Activated naive CD4-positive, alpha-beta T cell treated with anti-CD3 and anti-CD28 coated beads, Interleukin-2, amount 50 U/mL, for 16 hours (primary cell): ENCODE results near the gene ASPSCR1.

Experiments used
- DNase-seq: peaks from one replicate; pipeline ENCODE4 v3.0.0-alpha.2; 2020

The ASPSCR1 gene

GRCh38 chr17:82013772-82014321, 36.4 kb downstream of the ASPSCR1 start:
- no peak for DNase-seq

GRCh38 chr17:82014432-82014831, 37.0 kb downstream of the ASPSCR1 start:
- DNase-seq = no peak

DNA sequence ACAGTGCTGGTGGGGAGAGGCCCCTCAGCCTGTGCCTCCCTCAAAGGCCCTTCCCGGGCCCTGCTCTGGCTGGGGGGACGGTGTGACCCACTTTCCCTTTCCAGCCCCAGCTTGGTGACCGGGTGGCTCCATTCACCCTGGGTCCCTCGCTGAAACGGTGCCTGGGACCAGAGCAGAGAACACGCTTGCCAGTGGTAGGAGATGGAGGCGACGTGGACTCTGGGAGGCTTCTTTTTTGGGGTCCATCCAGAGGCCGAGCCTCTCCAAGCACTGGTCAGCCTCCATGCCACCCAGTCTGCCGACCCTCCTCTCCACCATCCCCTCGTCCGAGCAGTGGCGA, 37.5 kb downstream of the ASPSCR1 start:
- DNase-seq = no peak

- no peak for DNase-seq
Observed at GRCh38 chr17:82015311-82015971, 38.0 kb downstream of the ASPSCR1 start.

DNA sequence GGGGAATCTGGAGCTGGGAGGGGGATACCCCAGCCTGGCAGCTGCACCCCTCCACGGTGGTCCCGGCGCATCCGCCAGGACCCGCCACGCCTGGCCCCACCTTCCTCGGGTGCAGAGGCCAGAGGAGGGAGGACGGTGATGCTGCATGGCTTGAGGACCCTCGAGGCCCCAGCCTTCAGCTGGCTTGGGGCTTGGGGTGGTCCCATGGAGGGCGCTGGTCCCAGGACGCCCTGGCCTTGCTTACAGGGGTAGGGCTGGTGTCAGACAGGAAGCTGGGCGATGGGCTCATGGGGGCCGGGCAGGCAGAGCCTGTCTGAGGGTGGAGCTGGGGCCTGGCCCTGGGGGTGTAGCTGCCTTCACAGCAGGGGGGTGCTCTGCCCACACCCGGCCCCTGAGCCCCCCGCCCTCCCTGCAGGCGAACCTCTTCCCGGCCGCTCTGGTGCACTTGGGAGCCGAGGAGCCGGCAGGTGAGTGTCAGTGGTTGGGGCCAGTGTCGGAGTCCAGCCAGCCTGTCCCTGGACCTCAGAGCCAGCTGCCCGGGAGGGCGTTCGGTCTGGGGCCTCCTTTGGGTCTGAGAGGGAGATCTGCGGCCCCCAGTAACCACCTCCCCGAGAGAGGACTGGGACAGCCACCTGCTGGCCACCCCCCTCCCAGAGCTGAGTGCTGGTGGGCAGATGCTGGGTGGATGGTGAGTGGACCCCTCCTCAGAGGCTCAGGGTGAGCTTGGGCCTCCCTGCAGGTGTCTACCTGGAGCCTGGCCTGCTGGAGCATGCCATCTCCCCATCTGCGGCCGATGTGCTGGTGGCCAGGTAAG, 38.8 kb downstream of the ASPSCR1 start:
- no peak for DNase-seq

DNA sequence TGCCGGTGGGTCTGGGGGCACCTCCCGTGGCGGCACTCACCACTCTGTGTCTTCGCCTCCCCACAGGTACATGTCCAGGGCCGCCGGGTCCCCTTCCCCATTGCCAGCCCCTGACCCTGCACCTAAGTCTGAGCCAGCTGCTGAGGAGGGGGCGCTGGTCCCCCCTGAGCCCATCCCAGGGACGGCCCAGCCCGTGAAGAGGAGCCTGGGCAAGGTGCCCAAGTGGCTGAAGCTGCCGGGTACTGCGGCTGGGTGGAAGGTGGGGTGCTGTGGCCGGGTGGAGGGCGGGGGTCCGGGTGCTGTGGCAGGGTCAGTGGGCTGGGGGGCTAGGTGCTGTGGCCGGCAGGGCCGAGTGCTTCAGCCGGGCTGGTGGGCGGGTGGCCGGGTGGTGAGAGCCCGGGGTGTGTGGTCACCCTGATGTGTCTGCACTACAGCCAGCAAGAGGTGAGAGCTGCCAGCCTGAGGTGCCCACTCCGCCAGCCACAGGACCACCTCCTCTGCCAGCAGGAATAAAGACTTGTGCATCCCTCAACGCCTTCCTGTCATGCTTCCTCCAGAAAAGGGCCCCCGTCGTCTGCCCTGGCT, 39.5 kb downstream of the ASPSCR1 start:
- DNase-seq = no peak

DNA sequence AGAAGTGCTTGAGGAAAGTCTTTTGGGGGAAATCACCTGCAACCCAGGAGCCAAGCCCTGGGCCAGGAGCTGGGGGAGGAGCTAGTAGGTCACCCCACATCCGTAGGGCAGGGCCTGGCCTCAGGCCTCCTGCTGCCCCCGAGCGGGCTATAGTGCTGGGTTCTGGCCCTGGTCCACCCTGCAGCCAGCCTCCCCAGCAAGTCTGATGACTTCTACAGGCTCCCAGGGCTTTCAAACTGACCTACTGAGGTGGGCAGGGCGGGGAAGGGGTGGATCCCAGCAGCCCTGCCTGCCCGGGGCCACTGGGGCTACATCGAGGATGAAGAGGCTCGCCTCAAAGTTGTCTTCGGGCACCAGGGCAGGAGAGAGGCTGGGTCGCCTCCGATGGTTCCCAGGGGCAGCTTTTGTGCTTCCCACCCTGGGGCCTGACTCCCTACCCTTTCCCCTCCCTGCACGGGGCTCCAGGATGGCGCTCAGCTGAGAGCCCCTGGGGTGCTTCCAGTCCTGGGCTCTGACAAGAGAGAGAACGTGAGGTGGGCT, 40.3 kb downstream of the ASPSCR1 start:
- DNase-seq = no peak

- no peak for DNase-seq
Observed at GRCh38 chr17:82018152-82018988, 40.9 kb downstream of the ASPSCR1 start.

GRCh38 chr17:82018989-82019689, 41.7 kb downstream of the ASPSCR1 start:
- DNase-seq = no peak

GRCh38 chr17:82019690-82020571, 42.5 kb downstream of the ASPSCR1 start:
- peak; percentile 69 for DNase-seq

DNA sequence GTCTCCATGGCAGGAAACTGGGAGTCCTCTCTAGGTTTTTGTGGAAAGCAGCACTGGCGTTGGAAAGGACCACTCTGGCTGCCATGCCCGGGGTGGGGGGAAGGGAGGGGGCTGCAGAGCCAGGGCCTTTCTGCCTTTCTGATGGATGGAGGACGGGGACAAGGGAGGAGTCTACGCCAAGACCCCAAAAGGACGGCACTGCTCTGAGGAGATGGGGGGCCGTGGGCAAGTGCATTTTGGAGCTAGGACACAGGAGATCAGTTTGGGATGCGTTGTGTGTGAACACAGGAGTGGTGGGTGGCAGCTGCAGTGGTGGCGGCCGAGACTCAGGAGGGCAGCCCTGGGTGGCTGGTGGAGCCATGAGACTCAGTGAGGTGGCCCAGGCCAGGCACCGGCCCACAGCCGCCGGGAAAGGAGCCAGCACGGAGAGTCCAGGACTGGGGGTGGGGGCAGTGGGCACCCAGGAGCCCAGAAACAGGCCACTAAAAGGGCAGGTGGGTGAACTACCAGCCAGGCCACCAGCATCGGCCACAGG, 43.2 kb downstream of the ASPSCR1 start:
- no peak for DNase-seq

DNA sequence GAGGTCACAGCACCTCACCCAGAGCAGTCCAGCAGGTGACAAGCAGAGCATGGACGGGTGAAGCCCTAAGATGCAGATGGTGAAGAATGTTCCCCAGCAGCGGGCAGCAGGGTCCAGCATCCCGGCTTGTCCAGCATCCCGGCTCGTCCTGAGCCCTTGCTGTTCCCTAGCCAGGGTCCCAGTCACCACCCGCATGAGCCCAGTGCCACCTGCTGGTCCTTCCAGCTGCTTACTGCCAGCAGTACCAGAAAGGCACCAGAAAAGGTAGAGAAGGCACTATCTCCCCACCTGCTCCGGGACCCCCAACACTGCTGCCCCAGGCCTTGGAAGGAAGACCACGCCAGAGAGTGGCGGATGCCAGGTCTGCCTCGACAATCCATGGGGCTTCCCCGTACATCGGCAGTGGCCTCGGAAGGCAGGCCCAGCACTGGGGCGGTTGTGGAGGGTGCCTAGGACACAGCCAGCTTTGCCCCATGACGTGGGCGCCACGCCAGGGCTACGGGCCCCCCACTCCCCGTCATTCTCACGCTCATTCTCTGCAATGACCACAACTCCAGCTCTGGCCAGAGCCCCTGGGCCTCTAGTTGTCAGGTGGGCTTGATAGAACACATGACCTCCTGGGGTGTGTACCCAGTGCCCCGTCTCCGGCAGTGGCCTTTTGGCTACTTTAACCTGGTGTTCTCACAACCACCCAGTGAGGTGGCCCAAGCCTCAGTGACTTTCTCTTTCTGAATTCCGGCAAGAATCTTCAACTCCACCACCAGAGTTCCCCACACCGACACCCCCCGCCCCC, 43.9 kb downstream of the ASPSCR1 start:
- DNase-seq = peak; percentile 60

DNA sequence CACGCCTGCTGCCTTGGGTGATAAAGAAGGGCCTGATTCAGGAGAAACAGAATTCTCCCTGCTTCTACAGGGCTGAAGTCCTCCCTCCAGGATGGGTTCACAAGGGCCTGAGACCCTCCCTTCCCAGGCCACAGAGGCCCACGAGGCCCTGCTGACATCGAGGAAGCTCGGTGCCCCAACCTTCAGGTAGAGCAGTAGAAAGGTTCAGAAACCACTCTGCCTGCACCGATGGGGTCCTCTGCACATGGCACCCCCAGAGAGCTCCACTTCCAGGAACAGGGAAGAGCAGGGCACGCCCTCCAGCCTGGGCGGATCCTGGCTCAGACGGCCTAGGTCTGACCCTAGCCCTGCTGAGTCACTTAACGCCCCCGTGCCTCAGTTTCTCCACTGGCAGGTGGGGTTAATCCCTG, 44.5 kb downstream of the ASPSCR1 start:
- DNase-seq = no peak

DNA sequence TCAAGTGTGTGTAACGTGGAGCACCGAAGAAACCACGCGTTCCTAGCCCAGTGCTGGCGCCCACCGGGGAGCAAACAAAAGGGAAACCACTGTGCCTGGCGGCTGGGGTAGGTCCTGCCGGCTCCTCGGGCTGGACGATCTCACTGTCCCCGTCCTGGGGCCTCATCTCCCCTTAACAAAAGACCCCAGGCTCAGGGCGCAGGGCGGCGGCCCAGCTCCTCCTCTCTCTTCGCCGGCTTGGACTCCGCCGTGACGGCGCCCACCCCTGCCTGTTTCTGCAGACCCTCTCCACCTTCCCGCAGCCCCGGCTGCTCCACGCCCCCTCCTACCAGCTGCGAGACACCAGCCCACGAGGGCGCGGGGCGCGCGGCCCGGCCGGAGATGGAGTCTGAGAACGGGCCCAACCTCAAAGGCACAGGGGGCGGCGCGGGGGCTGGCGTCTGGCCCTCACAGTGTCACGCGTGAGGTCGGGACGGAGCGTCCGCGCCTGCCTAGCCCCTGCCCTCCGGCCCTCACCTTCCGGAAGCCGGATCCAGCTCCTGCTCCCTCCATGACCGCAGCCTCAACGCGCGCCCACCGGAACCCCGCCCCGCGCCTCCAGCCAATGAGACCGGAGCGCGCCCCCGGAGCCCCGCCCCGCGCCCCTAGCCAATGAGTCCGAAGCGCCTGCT, 45.0 kb downstream of the ASPSCR1 start, which contains the start of gene CENPX:
CENPX (minus strand) TSS at position 569 of the 671 bp plus-strand sequence; CDS start at position 552, 17 bp downstream.
- no peak for DNase-seq

- DNase-seq = peak; percentile 100
Observed at GRCh38 chr17:82022981-82023446, 45.6 kb downstream of the ASPSCR1 start, which contains the start of gene LRRC45. Gene LRRC45, plus strand, starts transcription at chr17:82023305. Its CDS starts 339 bp downstream, at chr17:82023644.

DNA sequence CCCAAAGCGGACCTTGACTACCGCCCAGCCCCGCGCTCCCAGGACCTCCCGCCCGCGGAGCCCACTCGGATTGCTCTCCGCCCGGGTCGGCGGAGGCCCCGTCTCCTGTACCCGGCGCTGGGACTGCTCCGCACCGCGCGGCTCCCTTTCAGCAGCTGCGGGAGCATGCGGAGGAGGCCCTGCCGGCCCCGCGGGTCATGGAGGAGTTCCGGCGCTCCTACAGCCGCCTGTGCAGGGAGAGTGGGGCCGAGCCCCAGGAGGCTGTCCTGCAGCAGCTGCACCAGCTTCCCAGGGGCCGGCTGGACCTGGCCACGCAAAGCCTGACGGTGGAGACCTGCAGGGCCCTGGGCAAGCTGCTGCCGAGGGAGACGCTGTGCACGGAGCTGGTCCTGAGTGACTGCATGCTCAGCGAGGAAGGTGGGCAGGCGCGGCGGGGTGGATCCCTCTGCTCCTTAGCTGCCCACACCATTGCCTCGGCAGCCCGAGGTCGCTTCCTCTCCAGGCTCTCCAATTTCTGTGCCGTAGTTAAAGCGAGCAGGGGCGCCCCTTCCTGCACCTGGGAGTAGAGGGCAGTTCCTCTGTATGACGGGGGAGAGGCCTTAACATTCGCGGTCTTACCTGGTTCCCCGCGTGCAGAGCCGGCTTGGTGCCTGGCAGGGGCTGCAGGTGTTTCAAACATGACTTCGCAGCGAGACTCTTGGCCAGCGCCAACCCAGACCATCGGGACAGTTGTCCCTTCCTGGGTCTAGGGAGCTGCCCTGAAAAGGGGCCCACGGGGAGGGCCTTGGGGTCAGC, 46.2 kb downstream of the ASPSCR1 start:
- DNase-seq = peak; percentile 31

GRCh38 chr17:82024859-82025258, 47.4 kb downstream of the ASPSCR1 start:
- no peak for DNase-seq
